H1 (cell line): ENCODE data around the gene ATG7. TPM values are rescaled to one million over a fixed set of nuclear protein-coding genes. Genes with fewer than 3 reads are reported as not detected.

Experiments used
- ATF2 ChIP-seq: IDR thresholded peaks from 2 replicates; pipeline ENCODE4 v1.6.1; 2012; ENCODE audit warnings: low read length, inconsistent platforms
- CBX8 ChIP-seq: fragments of 300-800, 300-1000 bp; sonication (generic); IDR thresholded peaks from 2 replicates; pipeline ENCODE4 v1.7.1; 2016; ENCODE audit warnings: low read depth, low read length, borderline replicate concordance
- KDM5A ChIP-seq: fragments of 200-600 bp; IDR thresholded peaks from 2 replicates; pipeline ENCODE4 v1.7.1; 2012; ENCODE audit warnings: mild to moderate bottlenecking, low read length, inconsistent platforms, mixed read lengths
- PHF8 ChIP-seq: fragments of 200-600 bp; sonication (generic); conservative IDR thresholded peaks from 2 replicates; pipeline ENCODE4 v1.7.1; 2012; ENCODE audit warnings: low read depth, mild to moderate bottlenecking, inconsistent platforms, low read length, moderate library complexity
- SP4 ChIP-seq: IDR thresholded peaks from 2 replicates; pipeline ENCODE4 v1.6.1; 2012; ENCODE audit warnings: low read length, inconsistent platforms
- TAF1 ChIP-seq: IDR thresholded peaks from 2 replicates; pipeline ENCODE4 v1.6.1; 2011; ENCODE audit warnings: mild to moderate bottlenecking, low read depth, low read length
- polyA plus RNA-seq, 7 experiments: library from polyadenylated mRNA; depleted of rRNA in 3 of 7; stranded (reverse) in 5 of 7; unstranded in 2 of 7; fragments of >200 nt in 5 of 7; fragments of 200-250 nt in 2 of 7; gene quantifications; 1 replicate in 5 of 7; 2 replicates in 1 of 7; 4 replicates in 1 of 7; pipeline versions ENCODE4 v1.2.1 to v1.2.3, GENCODE V29; 2011 to 2013; ENCODE audit warnings: missing spikeins in 2 of 7, mixed read lengths in 2 of 7
- total RNA-seq: library from RNA; stranded (reverse); fragmentation: NEBNext Ultra II Directional; extraction: Animal tissue kit (Norgen Biotek cat#: 25700); gene quantifications from 2 replicates; pipeline ENCODE4 v1.2.1, GENCODE V29; 2021

Gene ATG7
- total and polyA plus RNA-seq, 2 of the 8 experiments (the other 6 are each of a cell fraction or from before 2014, with no cell fraction given), result 15.0 to 19.1 TPM

GRCh38 chr3:11477407-11477911 is 205.3 kb downstream of the ATG7 start (continued):
- TF ChIP-seq ATF2 (no peak), SP4 (no peak), CBX8 (no peak), TAF1 (no peak), KDM5A (no peak), PHF8 (no peak)
